Endothelial cell of umbilical vein (primary cell): Measurements from ENCODE around the gene FXYD4. TPM values are rescaled to one million over a fixed set of nuclear protein-coding genes. Genes with fewer than 3 reads are reported as not detected.

Experiments used
- BruUV-seq: library from RNA; stranded (reverse); fragments of 400-500 nt; replicated peaks from 2 replicates; lab custom pipeline; 2021; lab: Mats Ljungman, UMichigan
- CTCF ChIA-PET: fragments of 300-600, 350-600 bp; sonication (Branson Sonifier 250); formaldehyde crosslinking; loops from one replicate; lab custom pipeline; 2021; ENCODE audit warnings: antibody characterized with exemption, inconsistent platforms; lab: Charles Lee
- POLR2A ChIA-PET: fragments of 300-600, 350-600 bp; sonication (Branson Sonifier 250); formaldehyde crosslinking; loops from one replicate; lab custom pipeline; 2021; ENCODE audit warnings: antibody characterized with exemption, inconsistent platforms; lab: Charles Lee
- DNase-seq: peaks from one replicate; pipeline ENCODE4 v3.0.0-alpha.2; 2011; ENCODE audit warnings: low read depth, low spot score
- FAIRE-seq: peaks from 2 replicates; lab custom pipeline; 2011; peaks lifted over from hg19 to GRCh38; lab: Jason Lieb, UNC
- H2AFZ ChIP-seq: 2 replicates; pipeline ENCODE4 v1.6.0; 2012; ENCODE audit warnings: low read depth, low read length, control low read depth, inconsistent platforms
- H3K27ac ChIP-seq: 2 replicates; pipeline ENCODE4 v1.5.1; 2011; ENCODE audit warnings: low read depth, mild to moderate bottlenecking, control low read depth, low read length, moderate library complexity; ENCODE audit not compliant: insufficient read depth
- H3K27me3 ChIP-seq, 2 experiments: 2 replicates each; pipeline versions ENCODE4 v1.6.0 to v1.6.1; 2011; ENCODE audit warnings: low read length in 2 of 2, mixed read lengths in 1 of 2; ENCODE audit not compliant: control insufficient read depth in 2 of 2, insufficient read depth in 2 of 2
- H3K36me3 ChIP-seq, 2 experiments: 2 replicates in 1 of 2; 3 replicates in 1 of 2; pipeline ENCODE4 v1.5.1; 2011; ENCODE audit warnings: low read length in 2 of 2, mild to moderate bottlenecking in 1 of 2, moderate library complexity in 1 of 2; ENCODE audit not compliant: control insufficient read depth in 2 of 2, insufficient read depth in 2 of 2; ENCODE audit errors: extremely low read depth in 1 of 2
- H3K4me1 ChIP-seq: 3 replicates; pipeline ENCODE4 v1.5.1; 2011; ENCODE audit warnings: mild to moderate bottlenecking, low read length; ENCODE audit not compliant: control insufficient read depth, insufficient read depth; ENCODE audit errors: extremely low read depth
- H3K4me2 ChIP-seq: 2 replicates; pipeline ENCODE4 v1.6.1; 2011; ENCODE audit warnings: low read length, control low read depth, mixed read lengths; ENCODE audit not compliant: insufficient read depth
- H3K4me3 ChIP-seq, 3 experiments: fragments of 200-600 bp in 1 of 3; sonication (generic), shearing (Covaris generic) in 1 of 3; replicated peaks in 1 of 3; 2 replicates each; pipeline ENCODE4 v1.5.1; 2011 to 2016; ENCODE audit warnings: control low read depth in 3 of 3, low read length in 3 of 3, mild to moderate bottlenecking in 2 of 3, inconsistent platforms in 1 of 3, low read depth in 1 of 3, moderate library complexity in 1 of 3; ENCODE audit not compliant: insufficient read depth in 1 of 3
- H3K79me2 ChIP-seq: 2 replicates; pipeline ENCODE4 v1.6.0; 2012; ENCODE audit warnings: low read length, inconsistent platforms; ENCODE audit not compliant: control insufficient read depth, insufficient read depth
- H3K9ac ChIP-seq: replicated peaks from 2 replicates; pipeline ENCODE3; 2011; ENCODE audit warnings: low read length, control low read depth; ENCODE audit not compliant: insufficient read depth; ENCODE audit errors: extremely low read depth
- H3K9me1 ChIP-seq: replicated peaks from 3 replicates; pipeline ENCODE4 v1.6.0; 2011; ENCODE audit warnings: mild to moderate bottlenecking, low read length; ENCODE audit not compliant: control insufficient read depth, insufficient read depth; ENCODE audit errors: extremely low read depth
- H3K9me3 ChIP-seq: replicated peaks from 2 replicates; pipeline ENCODE4 v1.5.1; 2012; ENCODE audit warnings: low read length, inconsistent platforms; ENCODE audit not compliant: control insufficient read depth, insufficient read depth
- H4K20me1 ChIP-seq: replicated peaks from 2 replicates; pipeline ENCODE3; 2011; ENCODE audit warnings: mild to moderate bottlenecking, low read length; ENCODE audit not compliant: control insufficient read depth, insufficient read depth; ENCODE audit errors: extremely low read depth
- CTCF ChIP-seq, 2 donors: IDR thresholded peaks; 1 replicate in 1 of 2; 2 replicates in 1 of 2; pipeline ENCODE4 v1.5.1; 2011; ENCODE audit warnings: low read length in 2 of 2, mild to moderate bottlenecking in 2 of 2, moderate library complexity in 2 of 2, control low read depth in 1 of 2, inconsistent platforms in 1 of 2, low read depth in 1 of 2; ENCODE audit not compliant: insufficient read depth in 1 of 2; ENCODE audit errors: extremely low read depth in 1 of 2
- EZH2 ChIP-seq: IDR thresholded peaks from 2 replicates; pipeline ENCODE4 v1.6.1; 2012; ENCODE audit warnings: borderline replicate concordance, low read depth, mild to moderate bottlenecking, moderate library complexity, low read length, inconsistent platforms; ENCODE audit not compliant: severe bottlenecking
- FOS ChIP-seq: IDR thresholded peaks from 2 replicates; pipeline ENCODE4 v1.6.1; 2011; ENCODE audit warnings: mild to moderate bottlenecking, low read length, moderate library complexity, borderline replicate concordance; ENCODE audit not compliant: insufficient read depth
- GATA2 ChIP-seq: IDR thresholded peaks from 2 replicates; pipeline ENCODE4 v1.7.0; 2011; ENCODE audit warnings: low read depth, mild to moderate bottlenecking, moderate library complexity, mixed read lengths, low read length; ENCODE audit not compliant: insufficient read length, insufficient read depth
- JUN ChIP-seq: IDR thresholded peaks from 2 replicates; pipeline ENCODE4 v1.6.1; 2011; ENCODE audit warnings: borderline replicate concordance, low read depth; ENCODE audit not compliant: insufficient read length, insufficient read depth
- MAX ChIP-seq: IDR thresholded peaks from 2 replicates; pipeline ENCODE4 v1.6.1; 2011; ENCODE audit not compliant: insufficient read depth, insufficient read length
- MYC ChIP-seq: IDR thresholded peaks from one replicate; pipeline ENCODE4 v1.6.1; 2011; ENCODE audit warnings: mild to moderate bottlenecking, low read depth, low read length
- POLR2A ChIP-seq: IDR thresholded peaks from 2 replicates; pipeline ENCODE4 v1.6.1; 2012; ENCODE audit warnings: low read depth, mild to moderate bottlenecking, control low read depth, low read length
- POLR2AphosphoS5 ChIP-seq: IDR thresholded peaks from 2 replicates; pipeline ENCODE4 v1.6.1; 2012; ENCODE audit warnings: low read depth, mild to moderate bottlenecking, control low read depth, low read length, moderate library complexity; ENCODE audit not compliant: insufficient read depth
- dilution Hi-C: fragments of 300-500 bp; cut with MboI; formaldehyde crosslinking; loops from one replicate; pipeline ENCODE4 v1.15.0; 2019; ENCODE audit warnings: low sequenced_read_pairs; ENCODE audit not compliant: extremely low pct_ligation_motif_present
- intact Hi-C: fragments of 100-400 bp; cut with micrococcal nuclease; formaldehyde crosslinking; loops from one replicate; pipeline ENCODE4 v1.10.0; 2022
- polyA plus RNA-seq, 4 experiments: library from polyadenylated mRNA; depleted of rRNA in 3 of 4; stranded (reverse) in 3 of 4; unstranded in 1 of 4; fragments of >200 nt; gene quantifications; 2 replicates each; pipeline versions ENCODE4 v1.2.1 to v1.2.3, GENCODE V29; 2011 to 2012; ENCODE audit warnings: missing spikeins in 1 of 4
- small RNA-seq: library from RNA; depleted of rRNA; stranded (forward); fragments of <200 nt; gene quantifications from one replicate; pipeline ENCODE3, GENCODE V24; 2012; ENCODE audit warnings: low replicate concordance, low read depth; ENCODE audit not compliant: insufficient read depth, insufficient read length
- total RNA-seq: library from RNA; stranded (reverse); gene quantifications from 2 replicates; pipeline ENCODE4 v1.2.3, GENCODE V29; 2021

The FXYD4 gene
- total and polyA plus RNA-seq, 2 donors (not counting 3 experiments of a cell fraction or from before 2014, with no cell fraction given): not detected

- TF ChIP-seq CTCF (IDR thresholded peaks at IDR 0.05; ENCODE audit: extremely low read depth in 1 of 2, insufficient read depth in 1 of 2, low read depth in 1 of 2, low read length in 2 of 2) (no peak), POLR2A (no peak), EZH2 (no peak), MYC (no peak), JUN (no peak), MAX (no peak), FOS (no peak), POLR2AphosphoS5 (no peak), GATA2 (no peak)
- BruUV-seq: no TSS peak
- Histone ChIP-seq H3K79me2 (no peaks in the 10 kb centered on the region), H3K36me3 (no peaks in the 10 kb centered on the region), H3K4me3 (no peak overlapping the region), H3K9ac (no peak overlapping the region), H3K27ac (no peak overlapping the region), H3K27me3 (no peaks in the 10 kb centered on the region), H3K9me1 (no peaks in the 10 kb centered on the region), H2AFZ (no peak overlapping the region), H3K4me2 (no peak overlapping the region), H3K4me1 (peaks cover 9% of the 10 kb centered on the region), H3K9me3 (no peaks in the 10 kb centered on the region), H4K20me1 (no peaks in the 10 kb centered on the region)
- DNase-seq (no peak), FAIRE-seq (no peak)
- ChIA-PET CTCF (no interaction called here), POLR2A (no interaction called here)
- dilution Hi-C loops: no loop called here
- intact Hi-C loops: no loop called here
Measured at GRCh38 chr10:43424416-43424815, 53.0 kb downstream of the FXYD4 start.

Small RNA genes lying within 50 kb of the gene (small RNA-seq; reads per million reads assigned to genes)
- gene RNU6ATAC11P (not detected), gene SNORD3J (not detected)

Other genes starting within 250 kb of the FXYD4 start
- gene CSGALNACT2, start 233.2 kb upstream of the FXYD4 start, total RNA-seq: 17.7 and 19.9 TPM in 2 replicates
- 7.3 and 9.7 TPM in 2 replicates for gene CSGALNACT2, start 233.2 kb upstream of the FXYD4 start, polyA plus RNA-seq
- 0.51 and 1.6 TPM in 2 replicates for gene RASGEF1A, start 104.6 kb upstream of the FXYD4 start, total RNA-seq
- 1.5 and 1.6 TPM in 2 replicates for gene RASGEF1A, start 104.6 kb upstream of the FXYD4 start, polyA plus RNA-seq
- gene HNRNPF, start 37.5 kb downstream of the FXYD4 start, total RNA-seq: 215 and 230 TPM in 2 replicates
- 126 and 144 TPM in 2 replicates for gene HNRNPF, start 37.5 kb downstream of the FXYD4 start, polyA plus RNA-seq
- gene ZNF487, start 65.5 kb downstream of the FXYD4 start, total RNA-seq: 2.6 and 3.0 TPM in 2 replicates
- 2.1 and 24.0 TPM in 2 replicates for gene ZNF487, start 65.5 kb downstream of the FXYD4 start, polyA plus RNA-seq
- gene ZNF239, start 203.0 kb downstream of the FXYD4 start, total RNA-seq: 0.44 and 0.51 TPM in 2 replicates
- 0.30 and 0.40 TPM in 2 replicates for gene ZNF239, start 203.0 kb downstream of the FXYD4 start, polyA plus RNA-seq
- gene ZNF485, start 234.8 kb downstream of the FXYD4 start, total RNA-seq: 1.2 and 1.7 TPM in 2 replicates
- 0.16 and 1.0 TPM in 2 replicates for gene ZNF485, start 234.8 kb downstream of the FXYD4 start, polyA plus RNA-seq